Retinal pigment epithelial cell (primary cell): ENCODE measurements around the gene VAV2.

Experiments used
- DNase-seq: peaks from one replicate; pipeline ENCODE4 v3.0.0-alpha.2; 2010; ENCODE audit warnings: low read depth
- H3K4me3 ChIP-seq: 2 replicates; pipeline ENCODE4 v1.5.1; 2011; ENCODE audit warnings: mild to moderate bottlenecking, low read length, control low read depth, moderate library complexity
- TF ChIP-seq, protein P1 (sequence below): conservative IDR thresholded peaks from 2 replicates; pipeline ENCODE4 v1.5.1; 2011; ENCODE audit warnings: low read depth, low read length, control low read depth, inconsistent platforms

Gene VAV2

DNA sequence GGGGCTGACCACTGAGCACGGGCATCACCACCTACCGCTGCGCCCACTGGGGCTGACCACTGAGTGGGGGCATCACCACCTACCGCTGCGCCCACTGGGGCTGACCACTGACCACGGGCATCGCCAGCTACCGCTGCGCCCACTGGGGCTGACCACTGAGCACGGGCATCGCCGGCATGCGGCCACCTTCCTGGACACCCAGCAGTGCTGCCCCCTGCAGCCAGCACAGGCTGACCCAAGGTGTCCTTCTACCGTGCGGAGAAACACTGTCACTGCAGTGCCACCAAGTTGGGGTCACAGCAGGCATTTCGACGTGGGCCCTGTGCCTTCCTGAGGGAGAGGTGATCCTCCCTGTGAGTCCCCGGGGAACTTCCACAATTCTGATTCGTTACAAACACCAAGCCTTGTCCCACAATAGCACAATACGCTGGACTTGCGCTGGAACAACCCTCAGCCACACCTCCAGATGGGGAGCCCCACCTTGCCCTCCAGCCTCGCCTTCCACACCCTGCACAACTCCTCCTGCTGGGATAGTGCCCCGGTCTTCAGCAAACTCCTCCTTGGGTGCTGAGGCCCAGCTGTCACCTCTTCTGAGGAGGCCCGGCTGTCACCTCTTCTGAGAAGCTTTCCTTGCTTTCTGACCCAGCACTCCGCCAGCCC, 163.7 kb downstream of the VAV2 start:
- no peak for DNase-seq
- no peak overlapping the region for H3K4me3 ChIP-seq
- TF ChIP-seq, protein P1, sequence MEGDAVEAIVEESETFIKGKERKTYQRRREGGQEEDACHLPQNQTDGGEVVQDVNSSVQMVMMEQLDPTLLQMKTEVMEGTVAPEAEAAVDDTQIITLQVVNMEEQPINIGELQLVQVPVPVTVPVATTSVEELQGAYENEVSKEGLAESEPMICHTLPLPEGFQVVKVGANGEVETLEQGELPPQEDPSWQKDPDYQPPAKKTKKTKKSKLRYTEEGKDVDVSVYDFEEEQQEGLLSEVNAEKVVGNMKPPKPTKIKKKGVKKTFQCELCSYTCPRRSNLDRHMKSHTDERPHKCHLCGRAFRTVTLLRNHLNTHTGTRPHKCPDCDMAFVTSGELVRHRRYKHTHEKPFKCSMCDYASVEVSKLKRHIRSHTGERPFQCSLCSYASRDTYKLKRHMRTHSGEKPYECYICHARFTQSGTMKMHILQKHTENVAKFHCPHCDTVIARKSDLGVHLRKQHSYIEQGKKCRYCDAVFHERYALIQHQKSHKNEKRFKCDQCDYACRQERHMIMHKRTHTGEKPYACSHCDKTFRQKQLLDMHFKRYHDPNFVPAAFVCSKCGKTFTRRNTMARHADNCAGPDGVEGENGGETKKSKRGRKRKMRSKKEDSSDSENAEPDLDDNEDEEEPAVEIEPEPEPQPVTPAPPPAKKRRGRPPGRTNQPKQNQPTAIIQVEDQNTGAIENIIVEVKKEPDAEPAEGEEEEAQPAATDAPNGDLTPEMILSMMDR = no peak

DNA sequence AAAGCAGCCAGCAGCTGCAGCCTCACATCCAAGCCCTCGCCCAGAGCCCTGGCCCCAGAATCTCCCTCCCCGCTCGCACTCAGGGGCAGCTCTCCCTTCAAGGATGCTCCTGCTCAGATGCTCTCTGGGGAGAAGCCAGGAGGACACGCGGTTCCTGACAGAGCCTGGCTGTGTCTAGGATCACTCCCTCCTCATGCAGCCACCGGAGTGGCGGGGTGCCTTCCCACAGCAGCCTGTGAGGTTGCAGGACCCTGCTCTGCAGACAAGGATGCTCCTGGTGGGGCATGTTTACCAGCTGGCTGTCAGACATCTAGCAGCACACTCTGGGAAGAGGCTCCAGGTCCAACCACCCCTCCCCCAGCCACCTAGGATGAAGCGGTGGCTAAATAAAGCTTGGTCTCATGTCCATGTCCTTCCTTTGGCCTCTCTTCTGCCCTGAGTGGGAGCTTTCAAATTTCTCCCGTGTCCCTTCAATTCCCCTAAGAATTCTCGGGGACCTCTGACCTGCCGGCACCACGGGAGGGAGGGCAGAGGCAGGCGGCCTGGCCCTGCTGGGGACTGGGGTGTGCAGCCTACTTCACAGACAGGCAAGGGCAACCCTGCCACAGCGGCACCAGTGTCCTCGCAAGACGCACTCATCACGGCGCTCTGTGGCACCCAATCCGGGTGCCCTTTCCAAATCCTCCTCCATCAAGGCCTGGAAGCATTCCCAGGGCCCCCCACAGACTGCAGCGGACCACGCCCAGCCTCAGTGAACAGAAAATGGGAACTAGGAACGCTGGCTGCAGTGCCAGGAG, 165.6 kb downstream of the VAV2 start:
- no peak for DNase-seq
- TF ChIP-seq, protein P1 = no peak
- no peak overlapping the region for H3K4me3 ChIP-seq

DNA sequence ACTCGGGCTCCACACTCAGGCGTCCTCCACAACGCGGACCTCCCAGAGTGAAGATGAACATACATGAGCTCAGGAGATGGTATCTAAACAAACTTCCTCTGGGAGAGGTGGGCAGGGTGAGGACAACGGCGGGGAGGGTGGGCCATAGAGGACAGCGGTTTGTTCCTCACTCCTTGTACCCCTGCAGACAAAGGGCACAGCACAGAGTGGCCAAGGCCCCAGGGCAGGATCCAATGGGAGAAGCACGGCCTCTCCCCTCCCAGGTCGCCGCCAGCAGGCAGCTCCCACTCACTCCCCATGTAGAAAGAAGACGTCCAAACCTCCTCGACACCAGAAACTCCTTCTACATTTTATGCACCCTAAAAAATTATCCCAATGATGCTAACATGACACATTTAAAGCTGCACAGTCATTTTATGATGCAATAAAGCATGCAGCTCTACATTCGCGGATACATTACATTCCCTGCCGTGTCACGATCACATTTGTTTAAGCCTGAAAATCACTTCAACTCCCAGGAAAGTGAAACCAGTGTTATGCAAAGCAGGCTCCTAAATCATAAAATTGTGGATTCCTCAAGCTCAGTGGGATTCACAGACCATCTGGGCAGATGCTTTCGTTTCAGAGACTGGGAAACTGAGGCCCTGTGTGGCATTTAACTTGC, 166.4 kb downstream of the VAV2 start:
- DNase-seq = no peak
- TF ChIP-seq, protein P1 = no peak
- no peak overlapping the region for H3K4me3 ChIP-seq

DNA sequence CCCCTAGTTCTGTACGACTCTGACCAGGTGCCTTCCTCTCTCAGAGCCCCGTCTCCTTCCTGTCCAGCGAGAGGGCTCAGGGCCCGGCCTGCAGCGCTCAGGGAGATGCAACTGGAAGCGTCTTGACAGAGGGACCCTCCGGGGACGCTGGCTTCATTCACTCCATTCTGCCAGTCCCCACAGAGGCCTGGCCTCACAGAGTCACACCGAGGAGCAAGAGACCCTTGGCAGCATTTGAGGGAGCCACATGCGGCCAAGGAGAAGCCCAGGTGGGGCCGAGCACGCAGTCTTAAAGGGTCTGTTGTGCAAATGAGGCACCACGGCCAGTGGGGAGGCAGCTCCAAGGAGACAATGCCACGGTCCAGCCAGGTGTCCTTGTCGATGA, 167.3 kb downstream of the VAV2 start:
- no peak overlapping the region for H3K4me3 ChIP-seq
- no peak for DNase-seq
- TF ChIP-seq, protein P1 = no peak

DNA sequence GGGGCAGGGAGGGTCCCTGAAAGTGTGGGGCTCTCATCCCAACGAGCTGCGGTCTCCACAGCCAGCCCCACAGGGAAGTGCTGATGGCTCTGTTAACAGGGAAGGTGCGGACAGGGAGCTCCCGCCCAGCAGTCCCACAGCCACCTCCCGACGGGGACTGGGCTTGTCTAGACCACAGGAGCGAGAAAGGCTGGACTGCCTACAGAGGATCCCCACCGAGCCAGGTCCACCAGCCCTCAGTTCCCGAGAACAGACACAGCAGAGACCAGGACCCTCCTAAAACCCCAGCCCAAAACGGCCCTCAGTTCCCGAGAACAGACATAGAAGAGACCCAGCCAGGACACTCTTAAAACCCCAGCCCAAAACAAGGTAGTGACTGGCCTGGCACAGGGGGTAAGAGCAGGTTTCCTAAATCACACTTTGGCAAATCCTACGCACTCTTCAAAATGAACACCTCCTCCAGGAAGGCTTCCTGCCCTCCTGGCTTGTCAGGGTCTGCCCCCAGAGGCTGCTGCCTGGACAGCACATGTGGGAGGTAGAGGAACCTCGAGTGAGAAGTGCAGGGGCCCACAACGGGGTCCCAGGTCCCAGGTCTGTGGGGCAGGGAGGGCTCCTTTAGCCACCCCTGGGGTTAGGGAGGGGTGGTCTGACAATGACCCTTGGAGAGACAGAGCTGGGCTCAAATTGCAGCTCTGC, 167.9 kb downstream of the VAV2 start:
- DNase-seq = no peak
- no peak overlapping the region for H3K4me3 ChIP-seq
- TF ChIP-seq, protein P1 = no peak

DNA sequence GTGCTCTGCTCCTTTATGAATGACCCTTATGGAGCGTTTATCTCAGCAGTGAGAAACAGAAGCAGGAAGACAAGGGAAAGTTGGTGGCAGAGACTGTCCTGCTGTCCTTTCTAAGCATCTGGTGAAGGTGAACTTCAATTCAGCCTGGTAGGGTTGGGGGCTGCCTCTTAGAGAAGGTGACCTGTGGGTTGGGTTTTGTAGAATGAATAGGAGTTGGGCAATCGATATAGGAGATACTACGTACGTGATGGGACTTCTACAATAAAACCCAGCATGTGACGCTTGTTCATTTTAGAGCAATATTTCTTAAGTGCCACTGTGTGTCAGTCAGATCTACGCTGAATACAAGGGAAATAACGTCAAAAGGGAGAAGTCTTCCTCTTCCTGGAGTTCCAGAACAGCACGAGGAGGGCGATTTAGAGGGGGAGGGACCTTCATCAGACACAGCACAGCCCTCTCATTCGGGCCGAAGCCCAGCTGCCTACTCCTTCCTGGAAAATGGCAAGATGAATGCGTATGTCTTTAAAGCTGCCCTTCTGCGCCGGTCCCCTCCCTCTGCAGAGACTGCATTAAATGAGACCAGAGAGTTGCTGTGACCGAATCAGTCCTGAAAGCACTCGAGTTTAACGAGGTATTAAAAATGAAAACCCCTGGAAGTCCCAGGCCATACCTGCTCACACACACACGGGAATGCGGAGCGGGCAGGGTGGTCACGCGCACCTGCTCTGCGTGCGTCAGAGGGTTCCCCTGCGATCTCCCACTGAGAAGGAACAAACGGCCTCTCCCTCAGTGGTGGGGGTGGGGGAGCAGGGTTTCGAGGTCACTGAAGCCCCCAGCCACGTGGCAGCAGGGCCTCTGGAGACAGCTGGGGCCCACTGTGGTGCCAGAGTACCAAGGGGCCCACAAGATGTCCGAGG, 168.7 kb downstream of the VAV2 start:
- TF ChIP-seq, protein P1 = no peak
- DNase-seq = no peak

More for the DNA sequence above, 168.7 kb downstream of the VAV2 start:
- no peak overlapping the region for H3K4me3 ChIP-seq
